GM18907 (cell line): ENCODE results near the gene TMEM250.
"Not testable (repeated sequence)": the region's sequence is repeated elsewhere in the genome, so short reads cannot be mapped to it uniquely, and the experiment has no call there.

Experiments used
- ATAC-seq: cut with Tn5 transposase; IDR thresholded peaks from one replicate; pipeline ENCODE4 v1.9.1; 2021; ENCODE audit warnings: mild to moderate bottlenecking, moderate library complexity; ENCODE audit not compliant: unreplicated experiment

Gene TMEM250

GRCh38 chr9:136114610-136115009, 4.1 kb downstream of the TMEM250 start:
- no peak for ATAC-seq

DNA sequence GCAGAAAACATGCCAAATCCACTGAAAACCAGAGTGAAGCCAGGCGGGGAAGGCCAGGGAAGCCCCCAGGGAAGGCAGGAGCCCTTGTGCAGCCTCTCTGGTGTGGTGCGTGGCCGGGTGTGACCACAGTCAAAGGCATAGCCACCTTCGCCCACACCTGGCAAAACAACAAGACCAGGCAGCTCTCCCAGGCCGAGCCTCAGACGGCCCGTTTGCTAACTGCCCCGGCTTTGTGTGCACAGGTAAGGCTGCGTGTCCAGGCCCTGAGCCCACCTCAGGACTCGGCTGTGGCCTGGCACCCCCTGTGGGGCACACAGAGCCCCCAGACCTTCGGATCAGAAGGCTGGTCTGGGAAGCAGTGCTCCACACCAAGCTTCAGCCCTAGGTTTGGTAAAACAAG, 6.1 kb downstream of the TMEM250 start:
- no peak for ATAC-seq

GRCh38 chr9:136111910-136112309, 6.8 kb downstream of the TMEM250 start:
- ATAC-seq, result no peak

GRCh38 chr9:136111190-136111589, 7.5 kb downstream of the TMEM250 start:
- no peak for ATAC-seq

DNA sequence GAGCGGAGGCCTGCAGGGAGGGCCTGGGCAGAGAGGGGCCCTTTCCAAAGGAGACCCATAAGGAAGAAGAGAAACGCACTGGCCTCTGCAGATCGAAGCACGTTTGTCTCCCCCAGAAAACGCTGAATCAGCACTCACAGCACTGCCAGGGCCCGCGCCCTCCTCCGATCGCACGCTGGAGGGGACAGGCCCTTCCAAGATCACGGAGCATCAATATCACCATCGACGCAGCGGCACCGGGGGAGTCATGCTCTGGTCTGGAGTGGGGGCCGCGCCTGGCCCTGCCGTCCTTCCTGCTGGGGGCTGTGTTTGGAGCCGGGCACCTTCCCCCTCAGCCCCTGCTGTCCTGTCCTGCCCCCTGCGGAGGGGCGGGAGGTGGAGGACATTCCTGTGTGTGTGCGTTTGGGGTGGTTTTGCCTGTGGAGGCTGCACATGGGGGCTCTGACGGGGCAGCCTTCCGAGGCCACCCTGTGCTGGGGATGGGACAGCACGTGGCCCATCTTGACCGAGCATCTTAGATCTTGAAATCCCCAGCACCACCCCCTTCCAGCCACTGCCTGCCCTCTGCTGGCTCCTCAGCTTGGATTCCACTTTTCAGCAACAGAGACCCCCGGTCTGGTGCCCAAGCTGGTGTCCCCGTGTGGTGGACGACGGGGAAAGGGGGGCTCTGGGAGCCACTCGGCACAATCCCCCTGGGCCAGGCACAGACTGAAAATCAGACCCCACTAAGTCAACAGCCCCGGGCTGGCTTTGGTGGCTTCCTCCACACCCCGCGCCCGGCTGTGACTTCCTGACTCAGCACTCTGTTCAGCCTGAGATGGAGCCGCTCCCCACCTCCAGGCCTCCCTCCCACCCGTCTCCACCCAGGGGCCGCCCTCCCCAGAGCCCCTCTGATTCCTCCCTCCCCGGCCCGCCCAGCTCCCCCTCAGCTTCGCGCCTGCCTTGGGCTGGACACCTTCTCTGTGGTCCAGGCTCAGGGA, 8.3 kb downstream of the TMEM250 start:
- ATAC-seq, result no peak

DNA sequence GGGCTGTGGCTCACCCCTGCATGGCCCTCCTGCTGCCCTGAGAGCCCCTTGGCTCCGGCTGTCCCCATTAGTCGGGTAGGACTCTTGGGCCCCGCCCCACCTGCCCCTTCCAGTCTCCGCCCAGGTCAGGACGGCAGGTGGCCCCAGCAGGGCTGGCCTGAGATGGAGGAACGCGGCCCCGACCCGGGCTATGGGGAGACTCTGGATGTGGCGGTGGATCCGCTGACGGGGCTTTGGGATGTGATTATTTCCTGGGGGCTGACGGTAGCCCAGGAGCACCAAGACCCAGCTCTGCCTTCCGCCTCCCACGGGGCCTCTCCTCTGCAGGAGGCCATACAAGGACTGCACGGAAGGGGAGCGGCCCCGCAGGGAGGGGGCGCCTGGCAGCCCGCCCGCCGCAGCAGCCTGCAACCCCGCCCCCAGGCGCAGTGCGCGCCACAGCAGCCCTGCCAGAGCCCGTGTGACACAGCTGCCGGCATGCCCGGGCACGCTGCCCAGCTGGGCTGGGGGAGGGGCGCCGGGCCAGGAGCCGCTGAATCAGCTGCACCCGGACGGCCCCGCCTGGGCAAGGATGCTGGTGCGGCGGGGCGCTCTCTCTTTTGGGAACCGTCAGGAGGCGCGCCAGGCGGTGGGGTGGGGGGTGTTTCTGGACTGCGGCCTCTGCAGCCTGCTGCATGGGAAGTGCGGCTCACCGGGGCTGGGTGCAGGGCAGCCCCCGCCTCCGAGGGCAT, 9.2 kb downstream of the TMEM250 start:
- peak; percentile 76 for ATAC-seq

DNA sequence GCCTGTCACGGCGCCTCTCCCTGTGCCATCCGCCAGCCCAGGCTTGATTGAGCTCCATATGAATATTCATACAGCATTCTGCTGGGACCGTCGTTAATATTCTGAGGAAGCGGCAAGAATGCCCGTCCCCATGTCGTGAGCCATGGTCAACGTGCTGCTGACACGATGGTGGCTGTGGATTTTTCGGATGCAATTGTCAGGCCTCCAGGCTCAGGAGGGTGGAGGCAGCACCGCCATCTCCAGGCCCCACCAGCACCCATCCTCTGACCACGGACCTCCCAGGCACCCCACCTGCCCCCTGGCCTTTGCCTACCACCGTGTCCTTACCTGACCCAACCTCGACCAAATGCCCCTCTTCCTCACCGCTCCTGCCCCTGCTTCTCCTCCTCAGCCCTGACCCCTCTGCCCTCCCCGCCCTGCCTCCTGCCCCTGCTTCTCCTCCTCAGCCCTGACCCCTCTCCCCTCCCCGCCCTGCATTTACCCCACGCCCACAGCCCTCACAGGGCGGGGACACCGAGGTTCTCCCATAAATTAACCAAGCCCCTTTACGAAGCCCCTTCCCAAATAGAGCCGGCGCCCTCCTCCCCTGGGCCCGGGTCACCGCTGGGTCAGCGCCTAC, 9.9 kb downstream of the TMEM250 start:
- ATAC-seq, result no peak

DNA sequence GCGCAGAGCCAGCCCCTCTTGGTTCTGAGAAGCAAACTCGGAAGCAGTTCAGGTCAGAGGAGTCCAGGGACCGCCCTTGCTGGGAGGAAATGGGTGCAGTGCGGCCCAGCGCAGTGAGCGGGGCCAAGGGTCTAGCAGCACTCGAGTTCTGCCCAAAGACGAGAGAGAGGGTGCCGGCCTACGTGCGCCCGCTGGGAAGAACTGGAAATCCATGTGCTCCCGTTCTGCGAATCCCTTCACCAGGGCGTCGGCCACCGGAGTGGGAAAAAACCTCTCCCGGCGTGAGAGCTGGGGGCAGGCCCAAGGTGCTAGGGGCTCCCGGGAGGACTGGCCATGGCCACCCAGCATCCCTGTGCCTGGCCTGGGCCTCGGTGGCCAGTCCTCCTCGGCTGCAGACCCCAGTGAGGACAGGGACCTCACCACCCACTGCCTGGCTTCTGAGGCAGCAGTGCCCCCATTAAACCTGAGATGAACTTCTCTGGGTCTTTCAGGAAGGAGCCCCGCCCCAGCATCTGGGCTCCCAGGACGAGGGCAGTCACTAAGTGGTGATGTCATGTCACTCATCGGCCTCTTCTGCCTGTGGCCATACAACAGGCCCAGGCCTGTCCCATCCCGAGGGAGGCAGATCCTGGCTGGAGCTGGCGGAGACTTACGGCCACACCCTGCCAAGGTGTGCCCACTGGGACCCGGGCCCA, 10.6 kb downstream of the TMEM250 start:
- ATAC-seq, result no peak

DNA sequence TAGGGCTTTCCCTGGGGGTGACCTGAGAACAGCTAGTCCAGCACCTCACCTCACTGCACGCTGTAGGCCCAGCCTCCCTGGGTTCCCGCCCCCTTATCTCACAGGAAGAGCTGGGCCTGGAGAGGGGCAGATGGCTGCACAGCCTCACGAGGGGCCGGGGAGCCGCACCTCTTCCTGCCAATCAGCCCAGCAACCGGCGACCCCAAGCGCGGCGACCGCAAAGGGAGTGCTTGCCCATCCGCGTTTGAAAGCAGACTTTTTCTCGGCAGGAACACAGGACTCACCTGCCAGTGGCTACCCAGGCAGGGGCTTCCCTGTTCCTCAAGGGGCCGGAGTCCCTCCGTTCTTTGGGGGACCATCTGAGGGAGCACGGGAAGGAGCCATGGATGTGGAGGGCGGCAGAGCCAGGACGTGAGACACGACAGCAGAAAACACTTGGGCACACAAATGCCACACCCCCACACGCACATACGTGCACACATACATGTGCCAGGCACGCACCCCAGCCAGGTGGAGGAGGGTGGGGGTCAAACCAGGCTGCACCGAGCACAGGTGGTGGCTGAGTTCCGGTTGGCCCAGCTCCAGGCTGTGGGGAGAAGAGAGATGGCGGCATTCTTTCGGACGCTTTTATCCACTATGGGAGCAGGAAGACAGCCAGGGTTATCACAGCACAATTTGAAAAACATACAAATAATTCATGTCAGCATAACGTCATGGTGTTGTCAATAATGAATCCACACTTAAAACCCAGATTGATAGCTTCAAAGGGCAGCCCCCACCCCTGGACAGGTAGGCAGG, 11.3 kb downstream of the TMEM250 start:
- ATAC-seq, result no peak

DNA sequence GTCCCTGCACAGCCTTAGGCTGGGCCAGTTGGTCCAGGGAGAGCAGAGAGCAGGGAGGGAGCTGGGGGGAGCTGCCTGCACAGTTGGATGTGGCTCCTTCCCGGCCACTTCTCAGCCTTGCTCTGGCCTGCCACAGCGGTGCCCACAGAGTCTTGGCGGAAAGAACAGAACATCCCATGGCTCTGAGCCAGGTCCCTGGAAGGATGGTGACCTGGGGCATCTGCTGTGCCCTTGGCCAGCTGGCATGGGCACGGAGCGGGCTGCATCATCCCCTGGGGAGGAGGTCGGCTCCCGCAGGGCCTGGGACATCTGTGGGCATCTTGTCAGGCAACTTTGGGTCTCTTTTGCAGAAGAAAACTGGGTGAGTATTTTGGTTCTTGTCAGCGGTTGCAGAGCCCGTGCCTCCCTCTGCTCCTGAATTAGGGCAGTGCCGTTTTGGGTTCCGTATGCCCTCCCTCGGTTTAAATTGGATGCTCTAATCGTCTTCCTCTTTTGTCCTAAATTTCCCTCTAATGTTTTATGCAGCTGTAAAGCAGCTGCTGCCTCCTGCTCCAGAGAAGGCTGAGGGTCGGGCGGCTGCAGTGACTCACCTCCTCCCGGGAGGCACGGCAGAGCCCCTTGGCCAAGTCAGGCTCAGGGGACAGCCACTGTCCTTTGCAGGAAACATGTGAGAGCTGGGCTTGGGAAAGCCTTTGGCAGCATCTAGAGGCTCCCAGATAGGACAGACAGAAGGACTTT, 13.1 kb downstream of the TMEM250 start:
- ATAC-seq, result no peak

DNA sequence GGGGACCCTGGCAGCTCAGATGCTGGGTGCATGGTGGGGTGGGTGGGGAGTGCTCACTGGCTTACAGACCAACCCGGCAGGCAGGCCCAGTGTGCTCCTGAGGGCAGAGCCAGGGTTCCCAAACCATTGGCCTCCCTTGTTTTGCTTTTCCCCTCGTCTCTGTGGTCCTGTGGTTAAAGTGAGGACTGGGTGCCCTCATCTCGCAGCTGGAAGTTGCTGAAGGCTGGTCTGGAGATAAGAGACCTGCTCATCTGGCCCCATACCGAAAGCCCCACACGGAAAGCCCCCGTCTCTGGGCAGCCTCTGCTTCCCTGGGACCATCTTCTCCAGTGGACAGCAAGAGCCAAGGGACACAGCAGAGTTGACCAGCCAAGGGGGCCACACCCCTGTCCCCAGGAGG, 13.8 kb downstream of the TMEM250 start:
- ATAC-seq, result no peak

- ATAC-seq, result no peak
Measured at GRCh38 chr9:136104488-136104800, 14.2 kb downstream of the TMEM250 start.

GRCh38 chr9:136103651-136104487, 14.8 kb downstream of the TMEM250 start:
- ATAC-seq, result no peak

DNA sequence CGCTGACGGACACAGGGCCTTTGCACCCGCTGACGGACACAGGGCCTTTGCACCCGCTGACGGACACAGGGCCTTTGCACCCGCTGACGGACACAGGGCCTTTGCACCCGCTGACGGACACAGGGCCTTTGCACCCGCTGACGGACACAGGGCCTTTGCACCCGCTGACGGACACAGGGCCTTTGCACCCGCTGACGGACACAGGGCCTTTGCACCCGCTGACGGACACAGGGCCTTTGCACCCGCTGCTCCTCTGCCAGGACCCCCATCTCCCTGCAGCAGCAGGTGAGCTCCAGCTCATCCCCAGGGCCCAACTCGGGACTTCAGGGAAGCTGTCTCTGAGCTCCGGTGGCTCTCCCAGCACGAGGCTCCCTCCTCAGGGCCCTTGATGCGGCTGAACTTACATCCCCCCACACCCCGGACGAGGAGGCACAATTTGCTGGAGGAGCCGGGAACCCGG, 17.0 kb downstream of the TMEM250 start:
- not testable (repeated sequence) for ATAC-seq

- no peak for ATAC-seq
Measured at GRCh38 chr9:136100700-136101614, 17.7 kb downstream of the TMEM250 start.

GRCh38 chr9:136099542-136099941, 19.1 kb downstream of the TMEM250 start:
- ATAC-seq, result no peak

- no peak for ATAC-seq
Measured at GRCh38 chr9:136098844-136099243, 19.8 kb downstream of the TMEM250 start.

DNA sequence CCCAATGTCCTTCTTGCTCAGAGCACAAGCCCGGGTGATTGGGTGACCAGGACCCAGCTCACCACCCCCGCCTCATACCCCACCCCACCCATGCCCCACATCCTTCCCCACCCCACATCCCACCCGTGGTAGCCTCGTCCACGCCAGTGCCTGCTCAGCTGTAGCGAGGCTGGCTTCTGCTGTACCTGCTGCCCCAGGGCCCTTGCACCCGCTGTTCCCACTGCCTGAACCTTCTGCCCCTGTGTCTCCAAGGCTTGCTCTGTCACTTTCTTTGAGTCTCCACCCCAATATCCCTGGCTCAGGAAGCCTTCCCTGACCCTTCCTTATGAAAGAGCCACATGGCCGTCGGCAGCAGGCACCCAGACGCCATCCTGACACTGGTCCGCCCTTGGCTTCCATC, 20.5 kb downstream of the TMEM250 start:
- ATAC-seq, result no peak
